Rectal smooth muscle tissue (tissue), 1 donor: ENCODE measurements around the gene CSTA.

ENCODE experiments used
- H3K27ac ChIP-seq: one replicate; pipeline ENCODE4 v1.7.0; 2013; ENCODE audit warnings: low read depth, low read length, inconsistent platforms
- H3K27me3 ChIP-seq: one replicate; pipeline ENCODE4 v1.7.0; 2013; ENCODE audit warnings: low read length; ENCODE audit not compliant: control insufficient read depth, insufficient read depth
- H3K36me3 ChIP-seq: one replicate; pipeline ENCODE4 v1.7.0; 2013; ENCODE audit warnings: low read length; ENCODE audit not compliant: control insufficient read depth, insufficient read depth
- H3K4me1 ChIP-seq: one replicate; pipeline ENCODE4 v1.7.0; 2013; ENCODE audit warnings: low read length; ENCODE audit not compliant: control insufficient read depth, insufficient read depth
- H3K4me3 ChIP-seq: one replicate; pipeline ENCODE4 v1.7.0; 2013; ENCODE audit warnings: low read length
- H3K9ac ChIP-seq: one replicate; pipeline ENCODE4 v1.7.0; 2013; ENCODE audit warnings: low read length

CSTA gene

GRCh38 chr3:122324871-122325323, at the start of gene CSTA:
Gene CSTA (plus strand): TSS chr3:122325248. CDS start chr3:122325293, 45 bp downstream.
- Histone ChIP-seq H3K27ac (no peak within 1 kb of the TSS), H3K36me3 (no peaks in the 10 kb centered on the region), H3K4me3 (no peak within 1 kb of the TSS), H3K4me1 (no peaks in the 10 kb centered on the region), H3K27me3 (no peaks in the 10 kb centered on the region), H3K9ac (no peak within 1 kb of the TSS)

GRCh38 chr3:122281891-122282290, 43.2 kb upstream of the CSTA start:
- H3K4me1 ChIP-seq = no peaks in the 10 kb centered on the region
- H3K9ac ChIP-seq = no peak overlapping the region
- no peaks in the 10 kb centered on the region for H3K36me3 ChIP-seq
- no peak overlapping the region for H3K27ac ChIP-seq
- H3K4me3 ChIP-seq = no peak overlapping the region
- H3K27me3 ChIP-seq = no peaks in the 10 kb centered on the region

GRCh38 chr3:122283796-122284445, 41.1 kb upstream of the CSTA start:
- Histone ChIP-seq H3K4me1 (no peaks in the 10 kb centered on the region), H3K4me3 (no peak overlapping the region), H3K27ac (no peak overlapping the region), H3K27me3 (no peaks in the 10 kb centered on the region), H3K36me3 (no peaks in the 10 kb centered on the region), H3K9ac (no peak overlapping the region)

GRCh38 chr3:122284486-122284885, 40.6 kb upstream of the CSTA start:
- Histone ChIP-seq H3K36me3 (no peaks in the 10 kb centered on the region), H3K27ac (no peak overlapping the region), H3K27me3 (no peaks in the 10 kb centered on the region), H3K4me3 (no peak overlapping the region), H3K4me1 (no peaks in the 10 kb centered on the region), H3K9ac (no peak overlapping the region)

- Histone ChIP-seq H3K36me3 (no peaks in the 10 kb centered on the region), H3K4me1 (no peaks in the 10 kb centered on the region), H3K27ac (no peak overlapping the region), H3K9ac (no peak overlapping the region), H3K4me3 (no peak overlapping the region), H3K27me3 (no peaks in the 10 kb centered on the region)
Measured at GRCh38 chr3:122294359-122294758, 30.7 kb upstream of the CSTA start.

GRCh38 chr3:122295266-122296062, 29.6 kb upstream of the CSTA start:
- H3K4me1 ChIP-seq = no peaks in the 10 kb centered on the region
- no peak overlapping the region for H3K4me3 ChIP-seq
- no peak overlapping the region for H3K9ac ChIP-seq
- no peak overlapping the region for H3K27ac ChIP-seq
- no peaks in the 10 kb centered on the region for H3K27me3 ChIP-seq
- no peaks in the 10 kb centered on the region for H3K36me3 ChIP-seq

- H3K4me3 ChIP-seq = no peak overlapping the region
- H3K27me3 ChIP-seq = no peaks in the 10 kb centered on the region
Measured at GRCh38 chr3:122298239-122298638, 26.8 kb upstream of the CSTA start.

GRCh38 chr3:122299215-122299614, 25.8 kb upstream of the CSTA start:
- Histone ChIP-seq H3K4me3 (no peak overlapping the region), H3K36me3 (no peaks in the 10 kb centered on the region), H3K9ac (no peak overlapping the region), H3K4me1 (no peaks in the 10 kb centered on the region), H3K27me3 (no peaks in the 10 kb centered on the region), H3K27ac (no peak overlapping the region)

More at GRCh38 chr3:122298239-122298638, 26.8 kb upstream of the CSTA start:
- no peaks in the 10 kb centered on the region for H3K36me3 ChIP-seq
- H3K4me1 ChIP-seq = no peaks in the 10 kb centered on the region
- H3K9ac ChIP-seq = no peak overlapping the region
- no peak overlapping the region for H3K27ac ChIP-seq

- no peak overlapping the region for H3K4me3 ChIP-seq
- H3K36me3 ChIP-seq = no peaks in the 10 kb centered on the region
- H3K4me1 ChIP-seq = no peaks in the 10 kb centered on the region
- H3K27ac ChIP-seq = no peak overlapping the region
- no peak overlapping the region for H3K9ac ChIP-seq
- no peaks in the 10 kb centered on the region for H3K27me3 ChIP-seq
Measured at GRCh38 chr3:122299872-122300460, 25.1 kb upstream of the CSTA start.

GRCh38 chr3:122301063-122301462, 24.0 kb upstream of the CSTA start:
- no peak overlapping the region for H3K27ac ChIP-seq
- H3K9ac ChIP-seq = no peak overlapping the region
- H3K36me3 ChIP-seq = no peaks in the 10 kb centered on the region
- no peaks in the 10 kb centered on the region for H3K27me3 ChIP-seq
- H3K4me1 ChIP-seq = no peaks in the 10 kb centered on the region
- H3K4me3 ChIP-seq = no peak overlapping the region

- Histone ChIP-seq H3K9ac (no peak overlapping the region), H3K36me3 (no peaks in the 10 kb centered on the region), H3K4me1 (no peaks in the 10 kb centered on the region), H3K27me3 (no peaks in the 10 kb centered on the region), H3K27ac (no peak overlapping the region), H3K4me3 (no peak overlapping the region)
Measured at GRCh38 chr3:122305818-122306621, 19.0 kb upstream of the CSTA start.

- H3K27me3 ChIP-seq = no peaks in the 10 kb centered on the region
- no peaks in the 10 kb centered on the region for H3K4me1 ChIP-seq
- no peak overlapping the region for H3K27ac ChIP-seq
- H3K4me3 ChIP-seq = no peak overlapping the region
- H3K36me3 ChIP-seq = no peaks in the 10 kb centered on the region
- no peak overlapping the region for H3K9ac ChIP-seq
Measured at GRCh38 chr3:122306622-122306953, 18.5 kb upstream of the CSTA start.
